ENCODE results near the gene FXYD2. TPM values are rescaled to one million over a fixed set of nuclear protein-coding genes. Genes with fewer than 3 reads are reported as not detected.

Gene FXYD2
- total RNA-seq, 4 donors from 2014 or later: not detected

- H3K27ac ChIP-seq: no peak overlapping the region
- H3K36me3 ChIP-seq: no peaks in the 10 kb centered on the region
- H3K4me1 ChIP-seq: no peaks in the 10 kb centered on the region
- H3K4me3 ChIP-seq: no peak overlapping the region
- 91% methylated on average over 6 of the region's 6 CpGs for WGBS
- TF ChIP-seq EP300 (IDR thresholded peaks at IDR 0.05) (no peak), POLR2AphosphoS5 (IDR thresholded peaks at IDR 0.05) (no peak), CTCF (IDR thresholded peaks at IDR 0.05) (no peak), POLR2A (IDR thresholded peaks at IDR 0.05) (no peak)
- H3K9me3 ChIP-seq: peaks cover 12% of the 10 kb centered on the region
- no peak for DNase-seq (ENCODE audit: low spot score in 2 of 2)
- no peaks in the 10 kb centered on the region for H3K27me3 ChIP-seq
These were observed 25.4 kb upstream of the FXYD2 start for GRCh38 chr11:117849781-117850414.

DNA sequence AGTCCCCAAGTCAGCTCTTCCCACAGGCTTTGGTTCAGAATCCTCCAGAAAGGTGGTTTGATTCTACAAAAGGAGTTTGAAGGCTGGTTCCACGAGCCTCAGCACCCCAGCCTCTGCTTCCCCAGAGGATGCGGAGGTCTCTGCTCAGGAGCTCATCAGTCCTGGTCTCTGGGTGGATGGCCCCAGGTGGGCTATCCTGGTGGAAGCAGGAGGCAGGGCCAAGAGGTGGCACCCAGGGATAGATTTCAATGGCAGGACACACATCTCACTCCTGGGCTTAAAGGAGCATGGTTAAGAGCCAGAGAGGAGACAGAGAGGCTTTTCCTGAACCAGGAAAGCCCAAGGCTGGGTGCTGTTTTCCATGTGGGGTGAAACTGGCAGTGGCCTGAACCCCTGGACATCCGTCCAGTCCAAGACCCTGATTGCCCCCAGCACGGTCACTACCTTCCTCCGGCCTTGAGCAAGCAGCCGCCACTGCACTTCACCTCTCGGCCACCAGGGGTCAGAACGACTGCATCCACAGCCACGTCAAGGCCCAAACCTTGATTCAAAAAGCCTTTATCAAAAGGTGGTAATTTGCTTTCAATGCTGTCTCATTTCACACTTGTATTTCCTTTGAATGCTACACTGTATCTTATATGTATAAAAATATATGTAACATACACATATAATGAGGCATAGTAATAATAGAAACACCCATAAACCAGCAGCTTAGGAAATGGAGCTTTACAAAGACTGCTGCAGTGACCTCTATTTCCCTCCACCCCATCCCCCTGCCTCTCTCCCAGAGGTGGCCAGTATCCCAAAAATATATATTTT lies 19.3 kb upstream of the FXYD2 start:
- Histone ChIP-seq H3K9me3 (no peaks in the 10 kb centered on the region), H3K27me3 (no peaks in the 10 kb centered on the region), H3K36me3 (no peaks in the 10 kb centered on the region), H3K4me3 (no peak overlapping the region), H3K27ac (no peak overlapping the region), H3K4me1 (peaks cover 4% of the 10 kb centered on the region)
- DNase-seq (ENCODE audit: low spot score in 2 of 2): peak; percentile 84 to 91
- TF ChIP-seq POLR2AphosphoS5 (IDR thresholded peaks at IDR 0.05) (no peak), CTCF (IDR thresholded peaks at IDR 0.05) (peak; percentile 96 to 98)
- 24% methylated on average over 9 of the region's 9 CpGs for WGBS

GRCh38 chr11:117842131-117842941 lies 17.8 kb upstream of the FXYD2 start:
- peaks cover 4% of the 10 kb centered on the region for H3K4me1 ChIP-seq
- H3K27ac ChIP-seq: no peak overlapping the region
- H3K9me3 ChIP-seq: no peaks in the 10 kb centered on the region
- H3K4me3 ChIP-seq: no peak overlapping the region
- H3K36me3 ChIP-seq: no peaks in the 10 kb centered on the region
- DNase-seq (ENCODE audit: low spot score in 2 of 2): peak; percentile 61 to 69
- H3K27me3 ChIP-seq: no peaks in the 10 kb centered on the region
- 90% methylated on average over 14 of the region's 16 CpGs for WGBS
- no peak for TF ChIP-seq POLR2A (IDR thresholded peaks at IDR 0.05)
- TF ChIP-seq CTCF (IDR thresholded peaks at IDR 0.05): no peak
- TF ChIP-seq POLR2AphosphoS5 (IDR thresholded peaks at IDR 0.05): no peak
- no peak for TF ChIP-seq EP300 (IDR thresholded peaks at IDR 0.05)

- Histone ChIP-seq H3K4me1 (peaks cover 4% of the 10 kb centered on the region), H3K27ac (no peak overlapping the region), H3K27me3 (no peaks in the 10 kb centered on the region), H3K9me3 (no peaks in the 10 kb centered on the region), H3K4me3 (no peak overlapping the region), H3K36me3 (no peaks in the 10 kb centered on the region)
- 87% methylated on average over 7 of the region's 7 CpGs for WGBS
- TF ChIP-seq CTCF (IDR thresholded peaks at IDR 0.05) (no peak), POLR2A (IDR thresholded peaks at IDR 0.05) (no peak), POLR2AphosphoS5 (IDR thresholded peaks at IDR 0.05) (no peak), EP300 (IDR thresholded peaks at IDR 0.05) (no peak)
- peak; percentile 44 to 47 for DNase-seq (ENCODE audit: low spot score in 2 of 2)
These were observed 17.0 kb upstream of the FXYD2 start for GRCh38 chr11:117841551-117842031.

All from suprapubic skin (tissue), 4 donors.